H1 (cell line): ENCODE results near the gene POF1B. TPM values are rescaled to one million over a fixed set of nuclear protein-coding genes. Genes with fewer than 3 reads are reported as not detected.

ENCODE experiments used
- CTCF ChIA-PET: fragments of 300-600 bp; sonication (Branson Sonifier 250); formaldehyde crosslinking; loops from one replicate; lab custom pipeline; 2021; ENCODE audit not compliant: partially characterized antibody; lab: Charles Lee
- POLR2A ChIA-PET: fragments of 300-600 bp; sonication (Branson Sonifier 250); formaldehyde crosslinking; loops from one replicate; lab custom pipeline; 2021; ENCODE audit warnings: inconsistent platforms; ENCODE audit not compliant: partially characterized antibody; lab: Charles Lee
- DNase-seq, 2 experiments: peaks; one replicate each; pipeline versions ENCODE4 v3.0.0 to v3.0.0-alpha.2; 2010 to 2022; ENCODE audit warnings: low spot score in 2 of 2, low read depth in 1 of 2, mixed read lengths in 1 of 2
- FAIRE-seq: peaks from 2 replicates; lab custom pipeline; 2011; peaks lifted over from hg19 to GRCh38; lab: Jason Lieb, UNC
- H2AFZ ChIP-seq: 2 replicates; pipeline ENCODE4 v1.8.1; 2012; ENCODE audit warnings: low read length, inconsistent platforms
- H2AK5ac ChIP-seq: 2 replicates; pipeline ENCODE4 v1.6.1; 2013; ENCODE audit warnings: low read depth, low read length
- H2BK120ac ChIP-seq: replicated peaks from 2 replicates; pipeline ENCODE3; 2013; ENCODE audit warnings: low read depth, low read length, inconsistent platforms
- H2BK12ac ChIP-seq: 2 replicates; pipeline ENCODE4 v1.6.1; 2013; ENCODE audit warnings: low read depth, low read length
- H2BK15ac ChIP-seq: 2 replicates; pipeline ENCODE4 v1.6.1; 2013; ENCODE audit warnings: low read length
- H2BK20ac ChIP-seq: 2 replicates; pipeline ENCODE4 v1.6.1; 2013; ENCODE audit warnings: low read length
- H2BK5ac ChIP-seq: 2 replicates; pipeline ENCODE4 v1.6.1; 2013; ENCODE audit warnings: low read depth, low read length
- H3K14ac ChIP-seq: 2 replicates; pipeline ENCODE4 v1.6.1; 2013; ENCODE audit warnings: inconsistent platforms; ENCODE audit not compliant: insufficient read length
- H3K18ac ChIP-seq: 2 replicates; pipeline ENCODE4 v1.6.1; 2013; ENCODE audit warnings: low read length; ENCODE audit errors: extremely low read depth
- H3K23ac ChIP-seq: 2 replicates; pipeline ENCODE4 v1.6.1; 2013; ENCODE audit warnings: inconsistent platforms; ENCODE audit not compliant: insufficient read length
- H3K23me2 ChIP-seq: 2 replicates; pipeline ENCODE4 v1.6.1; 2013; ENCODE audit warnings: low read depth, low read length
- H3K27ac ChIP-seq: 2 replicates; pipeline ENCODE4 v1.6.1; 2011; ENCODE audit warnings: low read depth, low read length, inconsistent platforms
- H3K27me3 ChIP-seq, 4 experiments: replicated peaks in 1 of 4; 1 replicate in 1 of 4; 2 replicates in 3 of 4; pipeline versions ENCODE4 v1.6.1 to v1.8.1; 2011 to 2013; ENCODE audit warnings: low read length in 3 of 4, mild to moderate bottlenecking in 3 of 4, inconsistent platforms in 2 of 4, mixed read lengths in 2 of 4, moderate library complexity in 1 of 4; ENCODE audit not compliant: control insufficient read depth in 3 of 4, insufficient read depth in 3 of 4; ENCODE audit errors: extremely low read depth in 1 of 4
- H3K36me3 ChIP-seq, 4 experiments: 2 replicates each; pipeline versions ENCODE4 v1.6.1 to v1.8.1; 2011 to 2013; ENCODE audit warnings: mild to moderate bottlenecking in 4 of 4, low read length in 3 of 4, moderate library complexity in 2 of 4, control low read depth in 1 of 4, inconsistent platforms in 1 of 4; ENCODE audit not compliant: insufficient read depth in 4 of 4, control insufficient read depth in 2 of 4
- H3K4ac ChIP-seq: replicated peaks from 2 replicates; pipeline ENCODE3; 2013; ENCODE audit warnings: low read length, low read depth, mixed read lengths, inconsistent platforms; ENCODE audit not compliant: insufficient read length
- H3K4me1 ChIP-seq, 4 experiments: replicated peaks in 1 of 4; 1 replicate in 1 of 4; 2 replicates in 3 of 4; pipeline versions ENCODE4 v1.6.1 to v1.8.1; 2011 to 2013; ENCODE audit warnings: low read length in 3 of 4, inconsistent platforms in 2 of 4, mixed read lengths in 1 of 4; ENCODE audit not compliant: insufficient read depth in 4 of 4, control insufficient read depth in 3 of 4
- H3K4me2 ChIP-seq, 2 experiments: 2 replicates each; pipeline versions ENCODE4 v1.6.1 to v1.8.1; 2011 to 2013; ENCODE audit warnings: low read depth in 2 of 2, low read length in 2 of 2, control low read depth in 1 of 2, inconsistent platforms in 1 of 2, mild to moderate bottlenecking in 1 of 2; ENCODE audit not compliant: insufficient read depth in 1 of 2
- H3K4me3 ChIP-seq, 4 experiments: fragments of 200-600, 300-600 bp in 1 of 4; sonication (generic), shearing (Covaris generic), sonication (Bioruptor Twin) in 1 of 4; 2 replicates each; pipeline versions ENCODE4 v1.5.1 to v1.8.1; 2011 to 2016; ENCODE audit warnings: low read length in 4 of 4, low read depth in 3 of 4, control low read depth in 2 of 4, inconsistent platforms in 2 of 4, mild to moderate bottlenecking in 2 of 4, mixed read lengths in 1 of 4, moderate library complexity in 1 of 4; ENCODE audit not compliant: insufficient read depth in 2 of 4; ENCODE audit errors: extremely low read depth in 1 of 4
- H3K56ac ChIP-seq: replicated peaks from 2 replicates; pipeline ENCODE3; 2013; ENCODE audit warnings: low read depth, mild to moderate bottlenecking, mixed read lengths, low read length, inconsistent platforms; ENCODE audit not compliant: insufficient read length
- H3K79me1 ChIP-seq: 2 replicates; pipeline ENCODE4 v1.6.1; 2013; ENCODE audit warnings: low read depth, low read length, control low read depth
- H3K79me2 ChIP-seq, 2 experiments: 2 replicates each; pipeline versions ENCODE4 v1.6.1 to v1.8.1; 2012 to 2013; ENCODE audit warnings: low read length in 2 of 2, mild to moderate bottlenecking in 2 of 2, inconsistent platforms in 1 of 2; ENCODE audit not compliant: insufficient read depth in 2 of 2, control insufficient read depth in 1 of 2
- H3K9ac ChIP-seq, 4 experiments: replicated peaks in 1 of 4; 1 replicate in 1 of 4; 2 replicates in 3 of 4; pipeline versions ENCODE4 v1.6.1 to v1.8.1; 2011 to 2013; ENCODE audit warnings: low read depth in 3 of 4, low read length in 3 of 4, control low read depth in 2 of 4, mild to moderate bottlenecking in 2 of 4, moderate library complexity in 2 of 4, inconsistent platforms in 1 of 4; ENCODE audit errors: extremely low read depth in 1 of 4
- H3K9me3 ChIP-seq, 2 experiments: 2 replicates each; pipeline versions ENCODE4 v1.6.1 to v1.8.1; 2012 to 2013; ENCODE audit warnings: mild to moderate bottlenecking in 2 of 2, moderate library complexity in 2 of 2, control low read depth in 1 of 2, inconsistent platforms in 1 of 2, low read depth in 1 of 2, low read length in 1 of 2, mixed read lengths in 1 of 2; ENCODE audit not compliant: insufficient read depth in 2 of 2
- H4K20me1 ChIP-seq, 2 experiments: replicated peaks in 1 of 2; 2 replicates each; pipeline versions ENCODE3 to v1.8.1; 2011 to 2013; ENCODE audit warnings: inconsistent platforms in 2 of 2, low read length in 2 of 2, mild to moderate bottlenecking in 1 of 2; ENCODE audit not compliant: insufficient read depth in 2 of 2, control insufficient read depth in 1 of 2
- H4K5ac ChIP-seq: 2 replicates; pipeline ENCODE4 v1.6.1; 2013; ENCODE audit warnings: low read length, low read depth, mixed read lengths, inconsistent platforms; ENCODE audit not compliant: insufficient read length
- H4K8ac ChIP-seq: 2 replicates; pipeline ENCODE4 v1.8.0; 2013; ENCODE audit warnings: mild to moderate bottlenecking, moderate library complexity, low read length, inconsistent platforms; ENCODE audit not compliant: insufficient read depth; ENCODE audit errors: extremely low read depth
- H4K91ac ChIP-seq: replicated peaks from 2 replicates; pipeline ENCODE3; 2013; ENCODE audit warnings: low read length, mixed read lengths, inconsistent platforms; ENCODE audit not compliant: insufficient read length
- HDAC2 ChIP-seq, 2 experiments: fragments of 300-600 bp in 1 of 2; sonication (generic) in 1 of 2; IDR thresholded peaks; 2 replicates each; pipeline ENCODE4 v1.6.1; 2011 to 2012; ENCODE audit warnings: low read depth in 2 of 2, low read length in 2 of 2, mild to moderate bottlenecking in 2 of 2, moderate library complexity in 2 of 2, borderline replicate concordance in 1 of 2, inconsistent platforms in 1 of 2
- RXRA ChIP-seq: IDR thresholded peaks from 2 replicates; pipeline ENCODE4 v1.6.1; 2011; ENCODE audit warnings: low read depth, mild to moderate bottlenecking, low read length, moderate library complexity; ENCODE audit not compliant: insufficient read depth
- WGBS, 2 experiments: shearing (Covaris generic) in 1 of 2; methylation state at CpG; one replicate each; pipeline versions ENCODE4 v1.1.6 to v1.1.7; 2013 to 2015; ENCODE audit warnings: low lambda C conversion rate in 2 of 2, mixed read lengths in 2 of 2, inconsistent platforms in 1 of 2, low coverage in 1 of 2, missing lambda C conversion rate in 1 of 2; ENCODE audit not compliant: insufficient replicate concordance in 2 of 2, insufficient coverage in 1 of 2, insufficient read length in 1 of 2; ENCODE audit errors: extremely low coverage in 1 of 2, missing lambda C conversion rate in 1 of 2; 5-methylcytosine and 5-hydroxymethylcytosine counted together
- polyA plus RNA-seq, 7 experiments: library from polyadenylated mRNA; depleted of rRNA in 3 of 7; stranded (reverse) in 5 of 7; unstranded in 2 of 7; fragments of >200 nt in 5 of 7; fragments of 200-250 nt in 2 of 7; gene quantifications; 1 replicate in 5 of 7; 2 replicates in 1 of 7; 4 replicates in 1 of 7; pipeline versions ENCODE4 v1.2.1 to v1.2.3, GENCODE V29; 2011 to 2013; ENCODE audit warnings: missing spikeins in 2 of 7, mixed read lengths in 2 of 7
- total RNA-seq: library from RNA; stranded (reverse); fragmentation: NEBNext Ultra II Directional; extraction: Animal tissue kit (Norgen Biotek cat#: 25700); gene quantifications from 2 replicates; pipeline ENCODE4 v1.2.1, GENCODE V29; 2021

Gene POF1B
- total and polyA plus RNA-seq, 2 of the 8 experiments (the other 6 are each of a cell fraction or from before 2014, with no cell fraction given): not detected

DNA sequence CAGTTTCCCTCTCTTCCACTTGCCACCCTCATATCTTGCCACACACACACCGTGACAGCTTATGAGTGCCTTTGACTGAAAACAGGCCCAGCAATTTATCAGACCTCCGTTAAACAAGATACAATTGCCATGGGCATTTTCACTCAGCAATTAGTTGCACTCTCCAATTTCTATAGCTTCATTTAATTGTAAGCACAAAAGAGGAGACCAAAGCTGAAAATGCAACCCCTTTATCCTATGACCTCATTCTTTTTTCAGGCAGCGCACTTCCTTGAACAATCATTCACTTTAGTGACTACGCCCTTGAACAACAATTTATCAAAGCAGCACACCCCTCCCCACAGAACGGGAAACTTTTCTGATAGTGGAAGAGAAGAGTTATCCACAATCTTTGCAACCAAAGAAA is 4.1 kb downstream of the POF1B start:
- Histone ChIP-seq H3K9me3 (no peaks in the 10 kb centered on the region), H2BK15ac (no peak overlapping the region), H3K79me1 (no peaks in the 10 kb centered on the region), H4K91ac (no peak overlapping the region), H3K79me2 (no peaks in the 10 kb centered on the region), H2BK5ac (no peak overlapping the region), H4K5ac (no peak overlapping the region), H3K23ac (no peak overlapping the region), H4K20me1 (no peaks in the 10 kb centered on the region), H3K4me3 (no peak overlapping the region), H3K9ac (no peak overlapping the region), H4K8ac (no peak overlapping the region), H3K36me3 (no peaks in the 10 kb centered on the region), H3K4me1 (no peaks in the 10 kb centered on the region), H2BK120ac (no peak overlapping the region), H2AFZ (no peak overlapping the region), H3K27me3 (no peaks in the 10 kb centered on the region), H3K56ac (no peak overlapping the region), H3K4me2 (no peak overlapping the region), H3K18ac (no peak overlapping the region), H3K23me2 (no peaks in the 10 kb centered on the region), H3K14ac (no peak overlapping the region), H2BK20ac (no peak overlapping the region), H3K27ac (no peak overlapping the region), H2BK12ac (no peak overlapping the region), H3K4ac (no peak overlapping the region), H2AK5ac (no peak overlapping the region)
- no peak for DNase-seq
- ChIA-PET POLR2A (no interaction called here), CTCF (no interaction called here)
- 85% methylated on average over 5 of the region's 5 CpGs; no CpG with 5 or more reads in 1 of the 2 experiments for WGBS, 2 experiments
- no peak for TF ChIP-seq RXRA
- TF ChIP-seq HDAC2 (IDR thresholded peaks at IDR 0.05; ENCODE audit: borderline replicate concordance in 1 of 2, low read depth in 2 of 2, low read length in 2 of 2): no peak
- TF ChIP-seq, all 59 proteins: peak for 0
- no peak for FAIRE-seq
